DLD1 (cell line): ENCODE results near the gene HOXC12.

Experiments
- in situ Hi-C: cut with HindIII; loops from 2 replicates; pipeline ENCODE4 v1.10.0; 2017; ENCODE audit warnings: low sequenced_read_pairs

Gene HOXC12

GRCh38 chr12:53995002-53995377, 40.3 kb downstream of the HOXC12 start:
- in situ Hi-C loops = no loop called here

- in situ Hi-C loops = no loop called here
Measured at GRCh38 chr12:53995378-53996239, 40.9 kb downstream of the HOXC12 start.

- in situ Hi-C loops = no loop called here
Measured at GRCh38 chr12:53996240-53997203, 41.8 kb downstream of the HOXC12 start.

GRCh38 chr12:53997204-53998109, 42.8 kb downstream of the HOXC12 start:
- in situ Hi-C loops = no loop called here

- in situ Hi-C loops = no loop called here
Measured at GRCh38 chr12:53998110-53998899, 43.6 kb downstream of the HOXC12 start.

GRCh38 chr12:53998900-53999236, 44.2 kb downstream of the HOXC12 start:
- in situ Hi-C loops = no loop called here

GRCh38 chr12:53999559-54000115, 44.9 kb downstream of the HOXC12 start:
- in situ Hi-C loops = loop anchor here (25.0 kb wide), 1 partner anchor 213 kb away; no protein-coding TSS in a partner anchor

GRCh38 chr12:54000116-54001114, 45.7 kb downstream of the HOXC12 start, which contains the start of gene HOXC9:
TSS of gene HOXC9 (plus strand) at chr12:54000161. CDS start at chr12:54000189, 28 bp downstream.
- in situ Hi-C loops = loop anchor here (25.0 kb wide), 1 partner anchor 212 kb away; no protein-coding TSS in a partner anchor

- in situ Hi-C loops = loop anchor here (25.0 kb wide), 1 partner anchor 211 kb away; no protein-coding TSS in a partner anchor
Measured at GRCh38 chr12:54001283-54002187, 46.8 kb downstream of the HOXC12 start.

GRCh38 chr12:54002278-54002914, 47.7 kb downstream of the HOXC12 start:
- in situ Hi-C loops = loop anchor here (25.0 kb wide), 1 partner anchor 210 kb away; no protein-coding TSS in a partner anchor

- in situ Hi-C loops = loop anchor here (25.0 kb wide), 1 partner anchor 209 kb away; no protein-coding TSS in a partner anchor
Measured at GRCh38 chr12:54002915-54003389, 48.2 kb downstream of the HOXC12 start.

GRCh38 chr12:54003625-54004024, 48.9 kb downstream of the HOXC12 start:
- in situ Hi-C loops = loop anchor here (25.0 kb wide), 1 partner anchor 209 kb away; no protein-coding TSS in a partner anchor

- in situ Hi-C loops = loop anchor here (25.0 kb wide), 1 partner anchor 208 kb away; no protein-coding TSS in a partner anchor
Measured at GRCh38 chr12:54004063-54004840, 49.5 kb downstream of the HOXC12 start.

GRCh38 chr12:54004841-54005530, 50.3 kb downstream of the HOXC12 start:
- in situ Hi-C loops = loop anchor here (25.0 kb wide), 1 partner anchor 207 kb away; no protein-coding TSS in a partner anchor

- in situ Hi-C loops = loop anchor here (25.0 kb wide), 1 partner anchor 207 kb away; no protein-coding TSS in a partner anchor
Measured at GRCh38 chr12:54005531-54005852, 50.8 kb downstream of the HOXC12 start.
